SW 1271 (cell line): ENCODE measurements around the gene RUFY3.
"Not testable (repeated sequence)": the region's sequence is repeated elsewhere in the genome, so short reads cannot be mapped to it uniquely, and the experiment has no call there.

Source experiments
- DNase-seq, 2 experiments: peaks; one replicate each; lab custom pipeline; 2025; lab: John Stamatoyannopoulos, UW

The RUFY3 gene

DNA sequence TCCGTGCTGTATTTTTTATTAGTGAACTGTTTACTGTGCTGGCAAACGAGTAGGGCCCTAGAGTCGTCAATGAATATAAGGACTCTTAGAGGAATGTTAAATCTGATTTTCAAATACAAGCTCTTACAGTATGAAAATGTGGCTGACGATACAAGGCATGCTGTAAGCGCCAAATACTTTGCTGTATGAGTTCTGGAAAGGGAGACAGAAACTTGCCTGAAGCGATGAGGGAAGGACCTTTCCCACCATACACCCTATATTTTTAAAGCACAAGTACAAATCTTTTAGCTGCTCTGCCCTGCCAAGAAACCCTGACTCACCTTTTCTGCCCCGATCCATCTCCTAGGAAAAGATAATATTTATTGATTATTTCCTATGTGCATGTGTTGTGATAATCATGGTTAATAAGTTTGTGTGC lies 15.7 kb upstream of the RUFY3 start:
- DNase-seq = peak in 1 of 2 experiments; percentile 43

DNA sequence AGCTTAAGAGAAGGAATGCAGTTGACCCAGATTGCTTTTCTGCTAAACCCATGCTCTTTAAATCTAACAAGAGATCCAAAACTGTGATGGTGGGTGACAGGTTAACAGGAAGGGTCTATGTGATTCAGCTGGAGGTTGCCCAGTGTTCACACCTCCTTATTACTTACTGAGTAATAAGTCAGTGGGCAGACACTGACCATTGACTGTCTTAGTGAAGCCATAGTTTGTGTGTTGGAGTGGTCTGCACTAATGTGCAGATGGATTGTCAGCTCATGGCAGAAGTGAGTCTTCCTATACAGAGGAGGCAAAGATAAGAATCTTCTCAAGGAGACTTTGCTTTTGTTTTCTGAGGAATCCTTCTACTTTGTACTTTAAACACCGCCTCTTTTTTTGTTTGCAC lies 15.2 kb upstream of the RUFY3 start:
- DNase-seq = no peak

GRCh38 chr4:70709611-70710205 lies 12.1 kb upstream of the RUFY3 start:
- DNase-seq = no peak

DNA sequence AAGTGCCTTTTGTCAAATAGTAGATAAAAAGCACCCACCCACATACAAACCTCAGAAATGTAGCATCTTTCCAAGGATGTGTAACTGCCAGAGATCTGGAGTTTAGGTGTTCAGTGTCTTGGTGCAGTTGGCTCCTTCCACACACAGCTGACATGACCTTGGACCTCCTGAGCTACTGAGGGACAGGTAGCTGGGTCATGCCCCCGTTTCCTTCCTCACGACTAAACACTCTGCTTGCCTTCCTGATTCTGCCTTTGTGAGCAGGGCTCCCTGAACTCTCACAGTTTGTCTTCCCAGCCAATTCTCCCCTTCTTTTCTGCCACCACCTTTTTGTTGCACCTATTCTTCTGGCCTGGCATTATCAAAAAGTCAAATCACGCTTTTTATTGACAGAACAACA lies 10.2 kb upstream of the RUFY3 start:
- no peak for DNase-seq

DNA sequence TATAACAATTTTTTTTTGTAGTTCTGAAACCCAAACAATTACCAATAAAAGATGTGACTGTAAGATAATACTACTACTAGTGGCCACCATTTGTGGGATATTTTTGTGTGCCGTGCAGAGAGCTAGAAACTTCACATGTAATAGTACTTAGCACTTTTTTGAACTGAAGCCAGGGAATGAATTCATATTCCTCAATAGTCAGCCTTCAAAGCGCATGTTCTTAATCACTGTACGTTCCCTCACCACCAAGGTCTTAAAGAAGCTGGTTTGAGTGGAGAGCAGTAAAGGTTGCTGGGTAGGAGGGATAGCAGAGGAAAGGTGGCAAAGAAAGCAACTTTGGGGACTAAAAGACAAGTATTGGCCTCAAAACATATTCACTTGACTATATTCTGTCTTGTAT lies 9.6 kb upstream of the RUFY3 start:
- DNase-seq = no peak

GRCh38 chr4:70712604-70713452 lies 8.9 kb upstream of the RUFY3 start:
- DNase-seq = no peak

DNA sequence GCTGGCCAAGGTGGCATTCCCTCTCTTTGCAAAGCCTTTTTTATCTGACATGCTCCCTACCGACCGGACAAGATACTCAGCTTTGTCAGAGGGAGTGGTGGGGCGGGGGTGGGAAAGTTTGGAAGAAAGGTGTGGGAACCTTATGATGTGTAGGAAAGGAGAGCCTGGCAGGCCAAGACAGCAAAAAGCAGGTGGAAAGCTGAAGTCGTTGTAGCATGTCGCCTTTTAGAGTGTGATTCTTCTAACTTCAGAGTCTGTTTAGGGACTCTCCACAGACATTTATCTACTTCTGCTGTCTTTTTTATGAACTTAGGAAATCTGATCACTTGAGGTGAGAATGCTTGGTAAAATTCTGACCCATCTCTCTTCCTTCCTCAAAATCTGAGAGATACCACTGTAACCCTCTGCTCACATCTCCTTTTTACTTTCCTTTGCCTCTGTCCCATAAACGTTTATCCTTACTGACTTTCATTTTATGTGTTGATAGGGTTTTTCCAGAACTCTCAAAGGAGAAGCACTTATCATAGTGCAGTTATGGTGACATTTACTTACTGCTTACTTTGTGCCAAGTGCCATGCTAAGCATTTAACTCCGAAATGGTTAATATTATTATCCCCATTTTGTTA lies 8.2 kb upstream of the RUFY3 start:
- DNase-seq = no peak

DNA sequence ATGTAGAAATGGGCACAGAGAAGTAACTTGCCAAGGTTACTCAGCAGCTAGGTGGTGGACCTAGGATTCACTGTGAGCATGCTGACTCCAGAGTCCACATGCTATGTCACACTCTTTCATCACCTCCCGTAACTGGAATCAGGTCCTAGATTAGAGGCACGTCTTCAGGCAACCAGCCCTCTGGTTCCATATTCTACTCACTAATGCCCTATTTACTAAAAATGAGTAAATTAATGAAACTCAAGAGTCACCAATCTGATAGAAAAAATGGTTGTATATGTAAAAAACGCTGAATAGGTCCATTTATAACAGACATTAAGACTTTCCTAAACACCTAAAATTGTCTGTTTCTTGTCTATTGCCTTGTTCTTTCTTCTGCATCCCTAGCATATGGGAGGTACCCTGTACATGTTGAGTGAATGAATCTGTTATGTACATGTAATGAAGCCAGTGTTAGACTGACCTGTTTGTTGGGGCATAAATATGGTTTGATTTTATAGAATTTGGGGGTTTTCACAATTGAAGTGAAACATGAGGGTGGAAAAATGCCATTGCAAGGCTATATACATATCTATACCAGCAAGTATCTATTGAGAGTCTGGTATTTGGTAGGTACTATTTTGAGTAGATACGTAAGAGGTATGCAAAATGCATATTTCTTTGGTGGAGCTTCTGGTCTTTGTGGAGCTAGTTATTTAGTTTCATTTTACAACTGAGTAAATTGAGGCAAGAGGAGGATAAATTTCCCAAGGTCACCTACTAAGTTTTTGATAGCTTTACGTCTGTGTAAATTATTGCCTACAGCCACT lies 7.5 kb upstream of the RUFY3 start:
- no peak for DNase-seq

DNA sequence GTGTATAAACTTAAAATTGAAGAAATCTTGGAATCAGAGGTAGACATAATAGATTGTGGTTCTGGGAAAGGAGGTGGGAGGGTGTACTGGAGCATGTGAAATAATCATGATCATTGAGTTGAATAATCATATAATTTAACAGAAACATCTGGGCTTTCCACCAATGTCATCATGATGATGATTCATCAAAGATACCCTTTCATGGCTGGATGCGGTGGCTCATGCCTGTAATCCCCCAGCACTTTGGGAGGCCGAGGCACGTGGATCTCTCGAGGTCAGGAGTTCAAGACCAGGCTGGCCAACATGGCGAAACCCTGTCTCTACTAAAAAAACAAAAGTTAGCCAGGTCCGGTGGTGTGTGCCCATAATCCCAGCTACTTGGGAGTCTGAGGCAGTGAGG lies 6.7 kb upstream of the RUFY3 start:
- DNase-seq = no peak

GRCh38 chr4:70718811-70719604 lies 2.8 kb upstream of the RUFY3 start:
- no peak for DNase-seq

GRCh38 chr4:70722199-70722791 lies 531 bp downstream of the RUFY3 start:
- DNase-seq = no peak

- DNase-seq = no peak
Measured at GRCh38 chr4:70724463-70724862, 2.7 kb downstream of the RUFY3 start.

GRCh38 chr4:70725633-70726032 lies 3.9 kb downstream of the RUFY3 start:
- DNase-seq = no peak

DNA sequence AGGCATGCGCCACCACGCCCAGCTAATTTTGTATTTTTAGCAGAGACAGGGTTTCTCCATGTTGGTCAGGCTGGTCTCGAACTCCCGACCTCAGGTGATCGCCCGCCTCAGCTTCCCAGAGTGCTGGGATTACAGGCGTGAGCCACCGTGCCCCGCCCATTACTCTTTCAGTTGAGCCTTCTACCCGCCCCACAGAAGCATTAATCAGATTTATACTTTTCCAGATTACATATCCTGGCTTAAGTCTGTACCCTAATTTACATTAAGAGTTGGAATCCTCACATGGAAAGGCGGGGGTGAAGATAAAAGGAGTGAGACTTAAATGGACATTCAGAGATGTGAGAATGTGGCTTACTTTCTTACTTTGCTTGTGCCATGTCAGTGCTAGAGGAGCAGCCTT lies 4.8 kb downstream of the RUFY3 start:
- DNase-seq = not testable (repeated sequence)

DNA sequence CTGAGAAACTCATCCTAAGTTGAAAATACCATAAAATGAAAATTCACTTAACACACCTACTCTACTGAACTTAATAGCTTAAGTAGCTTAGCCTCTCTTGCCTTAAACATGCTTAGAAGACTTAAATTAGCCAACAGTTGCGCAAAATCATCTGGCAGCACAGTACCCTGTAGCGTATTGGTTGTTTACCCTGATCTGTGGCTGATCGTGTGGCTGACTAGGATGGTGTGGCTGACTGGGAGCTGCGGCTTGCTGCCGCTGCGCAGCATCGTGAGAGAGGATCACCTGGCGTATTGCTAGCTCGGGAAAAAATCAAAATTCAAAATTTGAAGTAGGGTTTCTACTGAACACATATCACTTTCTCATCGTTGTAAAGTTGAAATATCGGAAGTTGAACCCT lies 6.3 kb downstream of the RUFY3 start:
- no peak for DNase-seq

- not testable (repeated sequence) for DNase-seq
Measured at GRCh38 chr4:70732878-70733277, 11.1 kb downstream of the RUFY3 start.

- DNase-seq = peak in 1 of 2 experiments; percentile 51
Measured at GRCh38 chr4:70734168-70734954, 12.6 kb downstream of the RUFY3 start.

DNA sequence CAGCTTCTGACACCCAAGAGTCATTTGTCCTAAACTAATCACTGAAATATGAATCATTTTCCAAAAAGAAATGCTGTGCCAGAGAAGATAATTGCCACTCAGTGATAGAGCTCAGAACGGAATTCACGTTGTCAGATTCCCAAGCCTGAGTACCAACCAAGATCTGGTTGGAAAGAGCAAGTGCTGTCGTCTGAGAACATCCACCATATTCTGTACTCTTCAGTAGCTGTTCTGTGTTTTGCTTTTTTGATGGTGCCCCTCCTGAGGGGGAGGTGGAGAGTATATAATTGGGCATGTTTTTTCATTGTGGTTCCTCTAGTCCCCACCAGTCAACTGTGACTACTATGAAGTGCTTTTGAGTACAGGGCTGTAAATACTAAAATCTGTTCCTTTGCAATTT lies 13.2 kb downstream of the RUFY3 start:
- peak in 1 of 2 experiments; percentile 23 for DNase-seq

DNA sequence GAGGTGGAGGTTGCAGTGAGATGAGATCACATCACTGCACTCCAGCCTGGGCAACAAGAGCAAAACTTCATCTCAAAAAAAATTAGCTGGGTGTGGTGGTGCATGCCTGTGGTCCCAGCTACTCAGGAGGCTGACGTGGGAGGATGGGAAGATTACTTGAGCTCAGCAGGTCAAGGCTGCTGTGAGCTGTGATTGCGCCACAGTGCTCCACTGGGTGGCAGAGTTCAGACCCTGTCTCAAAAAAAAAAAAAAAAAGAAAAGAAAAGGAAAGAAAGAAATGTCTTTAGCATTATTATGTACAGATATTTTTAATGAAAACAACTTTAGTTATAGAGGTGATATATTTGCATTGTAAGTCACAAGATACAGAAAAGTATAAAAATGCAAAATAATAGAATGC lies 14.2 kb downstream of the RUFY3 start:
- DNase-seq = peak; percentile 20 to 55

- no peak for DNase-seq
Measured at GRCh38 chr4:70737006-70737405, 15.2 kb downstream of the RUFY3 start.
